ENCODE measurements around the gene PLEKHJ1.

PLEKHJ1 gene

DNA sequence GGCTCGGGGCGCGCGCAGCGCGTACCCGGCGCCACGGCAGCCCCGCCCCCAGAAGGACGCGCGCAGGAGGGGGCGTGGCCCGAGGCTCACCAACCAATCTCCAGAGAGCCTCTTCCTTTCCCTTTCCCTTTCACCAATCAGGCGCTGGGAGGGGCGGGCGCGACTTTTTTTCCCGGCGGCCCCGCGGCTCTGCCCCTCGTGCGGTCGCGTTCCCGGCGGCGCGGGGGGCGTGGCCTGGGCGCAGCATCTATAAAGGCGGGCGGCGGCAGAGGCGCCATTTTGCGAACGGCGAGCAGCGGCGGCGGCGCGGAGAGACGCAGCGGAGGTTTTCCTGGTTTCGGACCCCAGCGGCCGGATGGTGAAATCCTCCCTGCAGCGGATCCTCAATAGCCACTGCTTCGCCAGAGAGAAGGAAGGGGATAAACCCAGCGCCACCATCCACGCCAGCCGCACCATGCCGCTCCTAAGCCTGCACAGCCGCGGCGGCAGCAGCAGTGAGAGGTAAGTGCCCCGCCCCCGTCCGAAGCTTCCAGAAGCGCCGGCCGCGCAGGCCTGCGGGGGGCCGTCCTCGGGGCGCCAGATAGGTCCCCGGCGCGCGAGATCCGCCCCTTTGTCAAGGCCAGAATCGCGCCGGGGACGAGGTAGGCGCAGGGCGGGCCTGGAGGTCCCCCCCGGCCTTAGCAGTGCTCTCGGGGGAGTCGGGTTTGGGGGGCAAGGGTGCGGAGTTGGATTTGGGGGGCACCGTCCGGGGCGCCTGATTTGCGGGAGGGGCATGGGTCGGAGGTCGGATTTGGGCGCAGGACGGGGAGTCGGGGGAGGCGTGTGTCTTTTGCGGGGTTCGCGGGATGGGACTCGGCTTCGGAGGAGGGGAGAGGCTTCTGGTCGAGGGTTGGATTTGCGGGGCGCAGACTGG lies 33.4 kb upstream of the PLEKHJ1 start:
- peak; percentile 99 for DNase-seq (ENCODE audit: low read depth)

DNA sequence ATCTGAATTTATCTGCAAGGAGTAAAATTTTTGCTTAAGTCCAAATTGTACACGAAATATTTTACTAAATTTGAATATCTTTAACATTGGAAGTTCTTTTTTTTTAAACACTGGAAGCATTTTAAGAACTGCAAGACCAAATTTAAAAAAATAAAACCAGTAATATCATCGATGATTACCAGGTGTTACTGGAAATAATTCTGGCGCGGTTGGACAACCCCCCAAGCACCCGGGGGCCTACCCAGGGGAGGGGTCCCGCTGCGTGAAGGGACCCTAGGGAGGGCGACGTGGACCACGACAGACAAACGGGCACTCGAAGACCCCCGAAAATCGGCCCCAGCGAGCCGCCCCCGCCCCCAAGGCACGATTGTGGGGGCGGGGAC lies 32.7 kb upstream of the PLEKHJ1 start:
- no peak for DNase-seq (ENCODE audit: low read depth)

DNA sequence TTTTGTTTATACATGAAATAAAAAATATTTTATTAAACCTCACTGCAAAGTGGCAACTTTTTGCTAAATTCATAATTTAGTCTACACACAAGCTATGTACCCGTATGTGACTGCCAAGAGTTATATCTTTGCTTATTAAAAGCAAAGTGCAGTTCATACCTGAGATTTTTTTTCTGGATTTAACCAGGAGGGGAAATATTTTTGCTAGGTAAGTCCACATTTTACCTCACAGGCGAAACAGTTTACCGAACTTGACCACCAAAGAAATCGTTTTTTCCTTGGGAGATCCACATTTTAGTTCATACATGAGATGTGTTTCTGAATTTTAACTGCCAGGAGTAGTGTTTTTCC lies 32.3 kb upstream of the PLEKHJ1 start:
- DNase-seq (ENCODE audit: low read depth), result no peak

DNA sequence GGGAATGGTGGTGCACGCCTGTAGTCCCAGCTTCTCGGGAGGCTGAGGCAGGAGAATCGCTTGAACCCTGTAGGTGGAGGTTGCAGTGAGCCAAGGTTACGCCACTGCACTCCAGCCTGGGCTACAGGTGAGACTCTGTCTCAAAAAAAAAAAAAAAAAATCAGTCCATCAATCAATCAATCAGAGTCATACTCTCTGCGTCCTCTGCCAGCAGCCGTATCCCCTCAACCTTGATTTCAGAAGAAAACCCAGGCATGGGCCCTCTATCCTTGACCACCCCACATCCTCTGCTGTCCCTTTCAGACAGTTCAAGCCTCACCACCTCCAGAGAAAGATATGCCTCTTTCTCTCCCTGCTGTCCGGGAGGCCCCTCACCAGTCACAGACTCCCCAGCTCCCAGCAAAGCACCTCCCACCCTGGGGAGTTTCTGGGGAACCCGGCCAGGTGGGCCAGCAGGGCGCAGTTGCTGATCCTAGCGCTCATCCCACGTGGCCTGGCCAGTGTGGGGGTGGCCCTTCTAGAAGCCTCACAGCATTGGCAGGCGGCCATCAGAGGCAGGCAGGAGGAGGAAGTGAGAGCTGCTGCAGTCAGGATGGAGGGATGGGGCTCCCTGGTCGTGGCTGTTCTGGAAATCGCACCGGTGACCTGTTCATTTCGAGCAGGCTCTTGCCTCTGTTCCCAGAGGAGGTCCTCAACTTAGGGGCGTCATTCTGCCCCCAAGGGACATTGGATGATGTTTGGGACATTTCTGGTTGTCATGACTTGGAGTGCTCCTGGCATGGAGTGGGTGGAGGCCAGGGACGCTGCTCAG lies 30.3 kb upstream of the PLEKHJ1 start:
- no peak for DNase-seq (ENCODE audit: low read depth)

DNA sequence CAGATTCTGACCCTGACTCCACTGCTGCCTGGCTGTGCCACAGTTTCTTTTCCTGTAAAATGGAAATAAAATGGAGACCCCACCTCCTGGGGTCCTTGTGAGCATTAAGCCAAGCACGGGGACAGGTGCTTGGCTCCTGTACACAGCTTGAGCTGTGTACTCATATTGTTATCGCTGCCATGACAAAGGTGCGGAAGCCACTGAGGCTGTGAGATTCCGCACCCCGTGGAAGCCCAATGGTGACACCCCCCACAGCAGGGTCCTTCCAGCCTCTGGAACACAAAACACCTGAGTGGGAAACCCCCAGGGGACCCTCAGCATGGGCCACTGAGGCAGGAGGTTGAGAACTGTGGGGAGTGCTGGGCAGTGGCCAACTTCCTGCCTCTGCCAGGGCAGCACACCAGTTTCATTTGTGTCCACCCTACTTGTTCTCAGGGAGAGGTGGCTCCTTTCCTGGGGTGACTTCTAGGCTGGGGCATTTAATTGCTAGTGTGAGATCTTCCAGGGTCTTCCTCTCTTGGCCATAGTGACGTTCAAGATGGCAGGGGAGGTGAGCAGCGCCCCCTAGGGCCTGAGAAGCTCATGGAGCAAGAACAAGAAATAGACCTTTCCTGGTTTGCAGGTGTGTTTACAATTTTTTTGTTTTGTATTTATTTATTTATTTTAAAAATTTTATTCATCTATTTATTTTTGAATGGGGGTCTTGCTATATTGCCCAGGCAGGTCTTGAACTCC lies 25.5 kb upstream of the PLEKHJ1 start:
- DNase-seq (ENCODE audit: low read depth), result no peak

DNA sequence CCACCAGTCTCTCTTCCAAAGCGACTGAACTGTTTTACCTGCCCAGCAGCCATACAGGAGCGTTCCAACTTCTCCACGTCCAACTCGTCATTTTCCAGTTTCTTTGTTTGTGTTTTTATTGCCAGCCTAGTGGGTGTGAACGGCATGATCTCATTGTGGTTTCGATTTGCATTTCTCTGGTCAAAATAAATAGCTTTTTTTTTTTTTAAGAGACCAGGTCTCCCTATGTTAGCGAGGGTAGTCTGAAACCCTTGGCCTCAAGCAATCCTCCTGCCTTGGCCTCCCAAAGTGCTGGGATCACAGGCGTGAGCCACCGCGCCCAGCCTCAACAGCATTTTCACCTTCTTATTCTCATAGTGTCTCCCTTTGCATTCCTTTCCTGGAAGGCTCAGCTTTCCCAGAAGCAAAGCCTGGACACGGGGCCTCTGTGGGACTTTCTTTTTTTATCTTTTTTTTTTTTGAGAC lies 24.2 kb upstream of the PLEKHJ1 start:
- no peak for DNase-seq (ENCODE audit: low read depth)

DNA sequence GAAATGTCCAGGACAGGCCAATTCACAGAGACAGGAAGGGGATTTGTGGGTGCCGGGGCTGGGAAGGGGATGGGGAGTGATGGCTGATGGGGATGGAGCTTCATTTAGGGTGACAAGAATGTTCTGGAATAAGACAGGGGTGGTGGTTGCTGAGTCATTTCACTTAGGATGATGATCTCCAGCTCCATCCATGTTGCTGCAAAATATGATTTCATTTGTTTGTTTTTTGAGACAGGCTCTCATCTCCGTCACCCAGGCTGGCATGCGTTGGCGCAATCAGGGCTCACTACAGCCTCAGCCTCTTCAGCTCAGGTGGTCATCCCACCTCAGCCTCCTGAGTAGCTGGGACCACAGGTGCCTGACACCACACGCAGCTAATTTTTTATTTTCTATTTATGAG lies 23.2 kb upstream of the PLEKHJ1 start:
- DNase-seq (ENCODE audit: low read depth), result no peak

DNA sequence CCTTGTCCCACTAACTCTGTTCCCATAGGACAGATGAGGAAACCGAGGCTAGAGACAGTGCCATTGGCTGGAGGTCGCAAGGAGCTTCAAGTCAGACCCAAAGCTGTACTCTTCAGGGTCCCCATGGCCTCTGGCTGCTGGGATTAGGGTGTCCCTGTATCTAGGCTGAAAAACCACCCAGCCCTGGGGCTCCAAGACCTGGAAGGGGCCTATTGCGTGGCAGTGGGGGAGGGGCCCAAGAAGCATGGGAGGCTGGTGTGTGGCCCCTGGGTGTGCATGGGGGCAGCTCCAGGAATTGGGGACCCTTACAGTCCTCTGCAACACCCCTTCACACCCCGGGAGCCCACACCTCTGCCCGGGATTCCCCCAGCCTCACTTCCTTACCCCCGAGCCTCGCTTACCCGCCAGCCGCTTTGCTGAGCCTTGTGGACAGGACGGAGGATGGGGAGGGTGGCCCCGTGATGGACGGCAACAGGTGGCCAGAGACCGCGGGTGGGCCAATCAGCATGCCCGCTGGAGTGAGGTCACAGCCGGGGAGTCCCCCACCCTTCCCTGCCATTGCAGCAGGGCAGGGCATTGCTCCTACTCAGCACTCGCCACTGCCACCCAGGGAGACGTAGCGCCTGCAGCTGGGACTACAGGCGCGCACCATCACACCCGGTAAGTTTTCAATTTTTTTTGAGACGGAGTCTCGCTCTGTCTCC lies 20.0 kb upstream of the PLEKHJ1 start, which contains the start of gene JSRP1:
Gene JSRP1, minus strand, starts transcription at position 436 of the 704 bp plus-strand sequence. CDS start 1,103 bp downstream, outside the sequence.
- DNase-seq (ENCODE audit: low read depth), result no peak

DNA sequence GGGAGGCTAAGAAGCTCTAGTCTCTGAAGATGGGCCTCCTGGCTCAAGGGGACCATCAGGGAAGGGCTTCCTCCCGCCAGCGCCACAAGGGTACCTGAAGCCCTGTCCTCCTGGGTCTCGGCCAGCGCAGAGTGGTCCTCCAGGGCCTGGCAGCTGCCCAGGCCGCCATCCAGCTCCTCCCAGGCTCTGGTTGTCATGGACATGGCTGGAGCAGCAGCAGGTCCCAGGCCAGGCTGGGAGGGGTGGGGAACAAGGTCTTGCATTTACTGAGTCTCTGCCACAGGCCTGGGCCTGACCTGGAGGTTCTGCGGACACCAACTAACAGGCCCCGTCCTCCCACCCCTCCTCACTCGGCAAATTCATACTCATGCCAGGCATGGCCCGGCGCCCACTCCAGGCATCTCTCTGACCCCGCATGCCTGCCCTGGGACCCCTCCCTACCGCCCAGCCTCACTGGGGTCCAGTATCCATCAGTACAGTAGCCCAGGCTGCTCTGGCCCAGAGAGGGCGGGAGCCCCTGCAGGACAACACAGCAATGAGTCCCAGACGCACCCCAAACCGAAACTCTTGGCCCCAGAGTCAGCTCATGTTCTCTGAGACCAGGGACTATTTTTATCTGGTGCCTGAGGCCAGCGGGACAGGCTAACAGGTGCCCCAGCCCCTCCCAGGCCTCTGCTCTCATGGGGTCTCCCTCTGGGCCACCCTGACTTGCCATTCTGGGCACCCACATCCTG lies 19.1 kb upstream of the PLEKHJ1 start:
- DNase-seq (ENCODE audit: low read depth), result no peak

DNA sequence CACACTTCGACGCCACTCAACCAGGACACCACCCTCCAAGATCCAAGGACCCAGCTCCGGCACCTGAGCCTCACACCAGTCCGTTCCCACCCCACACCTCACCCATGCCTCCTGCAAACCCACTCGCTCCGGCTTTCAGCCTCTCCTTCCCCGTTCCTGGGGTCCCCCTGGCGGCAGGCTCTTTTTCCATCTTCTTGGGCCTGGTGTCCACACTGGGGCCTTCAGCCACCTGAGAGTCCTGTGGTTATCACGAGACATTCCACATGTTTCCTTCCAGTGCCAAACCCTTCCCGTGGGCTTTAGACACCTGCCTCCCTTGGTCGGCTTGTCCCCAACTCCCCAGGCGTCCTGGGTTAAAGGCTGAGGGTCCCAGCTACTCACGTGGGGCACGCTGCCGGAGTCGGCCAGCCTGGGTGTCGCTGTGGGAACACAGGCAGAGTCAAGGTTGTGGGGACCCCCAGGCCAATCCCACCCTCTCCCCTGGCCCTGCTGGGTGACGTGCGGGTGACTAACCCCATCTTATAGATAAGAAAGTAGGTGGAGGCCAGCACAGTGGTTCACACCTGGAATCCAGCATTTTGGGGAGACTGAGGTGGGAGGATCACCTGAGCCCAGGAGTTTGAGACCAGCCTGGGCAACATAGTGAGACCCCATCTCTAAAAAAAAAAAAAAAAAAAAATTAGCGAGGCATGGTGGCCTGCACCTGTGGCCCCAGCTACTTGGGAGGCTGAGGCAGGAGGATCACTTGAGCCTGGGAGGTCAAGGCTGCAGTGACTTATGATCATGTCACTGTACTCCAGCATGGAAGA lies 18.1 kb upstream of the PLEKHJ1 start:
- no peak for DNase-seq (ENCODE audit: low read depth)

DNA sequence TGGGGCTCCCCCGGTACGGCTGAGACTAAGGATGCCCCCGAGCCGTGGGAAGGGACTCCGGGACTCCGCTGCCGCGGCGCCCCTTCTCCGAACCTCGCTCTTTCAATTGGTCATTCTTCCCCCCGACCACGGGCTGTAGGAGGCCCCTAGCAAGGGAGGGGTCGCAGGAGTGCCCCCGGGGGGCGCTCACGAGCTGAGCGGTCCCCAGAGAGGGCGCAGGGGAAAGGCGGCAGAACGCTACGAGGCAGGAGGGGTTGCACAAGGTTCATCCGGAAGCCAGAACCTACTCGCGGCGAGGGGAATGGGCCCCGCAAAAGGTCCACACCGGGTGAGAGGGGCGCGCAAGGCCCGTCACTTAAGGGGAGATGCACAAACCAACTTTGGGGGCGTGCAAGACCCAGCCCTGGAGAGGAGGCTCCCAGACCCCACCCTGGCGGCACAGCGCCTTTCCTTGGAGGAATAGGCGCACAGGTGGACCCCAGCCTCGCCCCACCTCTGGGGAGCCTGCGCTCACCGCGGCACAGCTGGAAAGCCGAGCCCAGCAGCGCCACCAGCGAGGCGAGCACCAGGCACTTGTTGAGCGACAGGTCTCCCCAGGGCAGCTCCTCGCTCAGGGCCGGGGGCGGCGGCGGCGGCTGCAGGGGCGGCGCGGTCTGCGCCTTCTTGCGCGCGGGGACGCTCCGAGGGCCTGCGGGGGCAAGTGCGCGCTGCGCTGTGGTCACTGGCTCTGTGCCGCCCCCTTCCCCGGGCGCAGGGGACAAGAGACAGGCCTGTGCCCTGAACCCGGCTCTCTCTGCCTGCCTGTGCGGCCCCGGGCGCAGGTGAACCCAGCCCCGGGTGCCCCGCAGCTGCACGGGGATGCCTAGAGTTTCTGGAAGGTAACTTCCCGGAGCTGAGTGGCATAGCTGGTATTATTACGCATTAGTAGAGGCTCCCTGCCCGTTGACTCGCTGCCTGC lies 17.3 kb upstream of the PLEKHJ1 start:
- no peak for DNase-seq (ENCODE audit: low read depth)

DNA sequence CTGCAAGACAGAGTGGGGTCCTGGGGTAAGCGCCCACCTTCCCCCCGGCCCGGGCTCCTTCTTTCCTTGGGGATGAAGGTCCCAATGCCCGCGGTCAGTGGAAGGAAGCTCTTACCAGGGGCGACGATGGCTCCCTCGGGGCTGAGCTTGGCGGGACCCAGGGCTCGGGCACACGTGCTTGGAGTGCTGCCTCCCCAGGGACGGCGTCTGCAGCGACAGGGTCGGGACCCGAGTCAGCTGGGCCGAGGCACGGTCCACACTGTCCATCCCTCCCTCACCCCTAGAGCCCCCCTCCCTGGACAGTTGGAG lies 16.6 kb upstream of the PLEKHJ1 start:
- DNase-seq (ENCODE audit: low read depth), result no peak

DNA sequence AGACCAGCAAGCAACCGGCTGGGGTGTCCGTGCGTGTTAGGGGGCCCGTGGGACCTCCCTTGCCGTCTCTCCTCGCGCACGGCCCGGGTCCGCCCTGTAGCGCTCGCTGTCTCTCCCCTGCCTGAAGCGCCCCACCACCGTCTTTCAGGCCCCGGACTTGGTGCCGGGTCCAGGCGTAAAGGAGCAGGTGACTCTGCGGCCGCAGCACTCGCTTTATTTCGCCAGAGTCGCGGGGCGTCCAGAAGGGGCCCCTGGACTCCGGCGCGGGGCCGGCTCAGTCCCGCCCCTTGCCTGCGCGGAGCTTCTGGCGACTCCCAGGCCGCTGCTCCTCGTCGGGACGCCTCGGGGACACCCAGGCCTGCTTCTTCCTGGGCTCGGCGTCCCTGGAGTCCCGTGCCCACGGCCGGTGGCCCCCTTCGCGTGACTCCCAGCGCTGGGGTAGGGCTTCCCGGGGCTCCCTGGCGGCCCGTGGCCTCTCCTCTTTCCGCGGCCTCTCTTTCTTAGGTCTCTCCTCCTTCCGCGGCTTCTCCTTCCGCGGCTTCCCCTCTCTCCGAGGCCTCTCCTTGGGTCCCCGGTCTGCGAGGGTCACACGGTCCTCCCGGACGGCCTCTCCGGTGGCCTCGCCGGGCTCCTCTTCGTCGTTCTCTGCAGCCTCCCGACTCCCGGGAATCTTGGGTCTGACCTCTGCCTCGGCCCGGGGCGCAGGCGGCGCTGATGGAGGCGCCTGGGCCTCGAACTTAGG lies 16.1 kb upstream of the PLEKHJ1 start:
- DNase-seq (ENCODE audit: low read depth), result no peak

DNA sequence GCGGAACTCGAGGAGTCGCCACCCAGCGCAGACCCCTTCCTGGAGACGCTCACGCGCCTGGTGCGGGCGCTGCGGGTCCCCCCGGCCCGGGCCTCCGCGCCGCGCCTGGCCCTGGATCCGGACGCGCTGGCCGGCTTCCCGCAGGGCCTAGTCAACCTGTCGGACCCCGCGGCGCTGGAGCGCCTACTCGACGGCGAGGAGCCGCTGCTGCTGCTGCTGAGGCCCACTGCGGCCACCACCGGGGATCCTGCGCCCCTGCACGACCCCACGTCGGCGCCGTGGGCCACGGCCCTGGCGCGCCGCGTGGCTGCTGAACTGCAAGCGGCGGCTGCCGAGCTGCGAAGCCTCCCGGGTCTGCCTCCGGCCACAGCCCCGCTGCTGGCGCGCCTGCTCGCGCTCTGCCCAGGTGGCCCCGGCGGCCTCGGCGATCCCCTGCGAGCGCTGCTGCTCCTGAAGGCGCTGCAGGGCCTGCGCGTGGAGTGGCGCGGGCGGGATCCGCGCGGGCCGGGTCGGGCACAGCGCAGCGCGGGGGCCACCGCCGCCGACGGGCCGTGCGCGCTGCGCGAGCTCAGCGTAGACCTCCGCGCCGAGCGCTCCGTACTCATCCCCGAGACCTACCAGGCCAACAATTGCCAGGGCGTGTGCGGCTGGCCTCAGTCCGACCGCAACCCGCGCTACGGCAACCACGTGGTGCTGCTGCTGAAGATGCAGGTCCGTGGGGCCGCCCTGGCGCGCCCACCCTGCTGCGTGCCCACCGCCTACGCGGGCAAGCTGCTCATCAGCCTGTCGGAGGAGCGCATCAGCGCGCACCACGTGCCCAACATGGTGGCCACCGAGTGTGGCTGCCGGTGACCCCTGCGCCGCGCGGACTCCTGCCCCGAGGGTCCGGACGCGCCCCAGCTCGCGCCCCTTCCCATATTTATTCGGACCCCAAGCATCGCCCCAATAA lies 15.3 kb upstream of the PLEKHJ1 start:
- DNase-seq (ENCODE audit: low read depth), result no peak

DNA sequence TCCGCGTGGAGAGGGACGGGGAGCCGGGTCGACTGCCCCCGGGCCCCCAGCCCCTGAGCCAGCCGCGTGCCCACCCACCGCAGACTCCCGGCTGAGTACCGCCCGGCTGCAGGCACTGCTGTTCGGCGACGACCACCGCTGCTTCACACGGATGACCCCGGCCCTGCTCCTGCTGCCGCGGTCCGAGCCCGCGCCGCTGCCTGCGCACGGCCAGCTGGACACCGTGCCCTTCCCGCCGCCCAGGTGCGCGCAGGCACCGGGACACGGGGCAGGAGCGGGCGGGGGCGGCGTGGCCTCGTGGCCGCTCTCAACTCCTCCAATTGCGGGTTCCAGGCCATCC lies 14.6 kb upstream of the PLEKHJ1 start:
- no peak for DNase-seq (ENCODE audit: low read depth)

DNA sequence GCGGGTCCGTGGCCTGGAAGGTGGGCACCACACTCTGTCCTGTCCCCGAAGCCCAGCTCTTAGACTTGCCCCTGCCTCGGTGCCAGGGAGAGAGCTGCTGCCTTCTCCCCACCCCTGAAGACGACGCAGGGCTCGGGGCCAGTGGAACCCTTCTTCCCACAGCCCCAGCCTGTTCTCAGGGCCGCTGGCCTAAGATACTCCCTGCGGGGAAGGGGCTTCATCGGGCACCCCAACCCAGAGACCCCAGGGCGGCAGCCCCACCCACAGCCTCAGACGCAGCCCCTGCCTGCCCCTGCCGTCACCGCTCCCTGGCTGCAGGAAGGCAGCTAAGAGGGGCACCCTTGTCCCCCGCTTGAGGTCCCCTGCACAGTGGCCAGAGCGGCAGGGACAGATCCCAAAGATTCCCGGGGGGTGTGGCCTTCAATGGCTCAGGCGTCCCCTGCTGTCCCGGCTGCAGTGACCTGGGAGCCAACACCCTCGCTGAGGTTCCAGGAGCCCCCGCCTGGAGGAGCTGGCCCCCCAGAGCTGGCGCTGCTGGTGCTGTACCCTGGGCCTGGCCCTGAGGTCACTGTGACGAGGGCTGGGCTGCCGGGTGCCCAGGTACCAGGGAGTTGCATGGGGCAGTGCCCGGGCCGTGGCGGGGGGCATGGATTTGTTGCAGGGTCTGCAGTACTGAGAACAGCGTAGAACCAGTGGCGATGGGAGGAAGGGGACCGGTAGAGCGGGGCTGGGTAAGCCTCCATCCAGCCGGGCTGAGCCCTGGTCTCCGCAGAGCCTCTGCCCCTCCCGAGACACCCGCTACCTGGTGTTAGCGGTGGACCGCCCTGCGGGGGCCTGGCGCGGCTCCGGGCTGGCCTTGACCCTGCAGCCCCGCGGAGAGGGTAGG lies 14.0 kb upstream of the PLEKHJ1 start:
- DNase-seq (ENCODE audit: low read depth), result no peak

Data from activated gamma-delta T cell treated with anti-CD3 and anti-CD28 coated beads, Interleukin-2, amount 50 U/mL, for 16 hours (primary cell).